Colonic mucosa (tissue), 4 donors: ENCODE data around the gene CCSER1. TPM values are rescaled to one million over a fixed set of nuclear protein-coding genes. Genes with fewer than 3 reads are reported as not detected.
"Not testable (repeated sequence)": the region's sequence is repeated elsewhere in the genome, so short reads cannot be mapped to it uniquely, and the experiment has no call there.

ENCODE experiments used
- DNase-seq: peaks from one replicate; pipeline ENCODE4 v3.0.0-alpha.2; 2020
- H3K27ac ChIP-seq: fragments of 200-600 bp; one replicate; pipeline ENCODE4 v1.8.0; 2021
- H3K27me3 ChIP-seq: fragments of 200-600 bp; one replicate; pipeline ENCODE4 v1.8.0; 2021
- H3K36me3 ChIP-seq: fragments of 200-600 bp; one replicate; pipeline ENCODE4 v1.8.0; 2021
- H3K4me1 ChIP-seq: fragments of 200-600 bp; one replicate; pipeline ENCODE4 v1.8.0; 2021; ENCODE audit warnings: mild to moderate bottlenecking
- H3K4me3 ChIP-seq: fragments of 200-600 bp; one replicate; pipeline ENCODE4 v1.8.0; 2021
- H3K9ac ChIP-seq, 2 donors: one replicate each; pipeline ENCODE4 v1.7.0; 2013; ENCODE audit warnings: control low read depth in 2 of 2, low read depth in 2 of 2, low read length in 2 of 2
- H3K9me3 ChIP-seq: fragments of 200-600 bp; one replicate; pipeline ENCODE4 v1.8.0; 2021
- intact Hi-C: fragments of 100-400 bp; cut with DNase I; formaldehyde crosslinking; loops from one replicate; pipeline ENCODE4 v1.14.1; 2022
- total RNA-seq, 2 donors: library from RNA; stranded (reverse); fragmentation: NEBNext Ultra II Directional in 1 of 2; extraction: Animal tissue kit (Norgen Biotek cat#: 25700) in 1 of 2; gene quantifications; one replicate each; pipeline ENCODE4 v1.2.1, GENCODE V29; 2021
- TF ChIP-seq, protein P1 (sequence below): fragments of 200-600 bp; IDR thresholded peaks from one replicate; pipeline ENCODE4 v1.8.0; 2022; ENCODE audit warnings: antibody characterized with exemption, mild to moderate bottlenecking
- donor health status: healthy.
- donor health status: DM: no; HTN: no; CAD: no.
- donor health status: DM: no; HTN: no; CAD: no.

Gene CCSER1
- total RNA-seq, 2 donors from 2014 or later = 11.2 to 13.4 TPM

- intact Hi-C loops = no loop called here
- TF ChIP-seq, protein P1, sequence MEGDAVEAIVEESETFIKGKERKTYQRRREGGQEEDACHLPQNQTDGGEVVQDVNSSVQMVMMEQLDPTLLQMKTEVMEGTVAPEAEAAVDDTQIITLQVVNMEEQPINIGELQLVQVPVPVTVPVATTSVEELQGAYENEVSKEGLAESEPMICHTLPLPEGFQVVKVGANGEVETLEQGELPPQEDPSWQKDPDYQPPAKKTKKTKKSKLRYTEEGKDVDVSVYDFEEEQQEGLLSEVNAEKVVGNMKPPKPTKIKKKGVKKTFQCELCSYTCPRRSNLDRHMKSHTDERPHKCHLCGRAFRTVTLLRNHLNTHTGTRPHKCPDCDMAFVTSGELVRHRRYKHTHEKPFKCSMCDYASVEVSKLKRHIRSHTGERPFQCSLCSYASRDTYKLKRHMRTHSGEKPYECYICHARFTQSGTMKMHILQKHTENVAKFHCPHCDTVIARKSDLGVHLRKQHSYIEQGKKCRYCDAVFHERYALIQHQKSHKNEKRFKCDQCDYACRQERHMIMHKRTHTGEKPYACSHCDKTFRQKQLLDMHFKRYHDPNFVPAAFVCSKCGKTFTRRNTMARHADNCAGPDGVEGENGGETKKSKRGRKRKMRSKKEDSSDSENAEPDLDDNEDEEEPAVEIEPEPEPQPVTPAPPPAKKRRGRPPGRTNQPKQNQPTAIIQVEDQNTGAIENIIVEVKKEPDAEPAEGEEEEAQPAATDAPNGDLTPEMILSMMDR = no peak
- Histone ChIP-seq H3K36me3 (no peaks in the 10 kb centered on the region), H3K4me3 (no peak overlapping the region), H3K9me3 (no peaks in the 10 kb centered on the region), H3K27ac (no peak overlapping the region), H3K4me1 (no peaks in the 10 kb centered on the region), H3K9ac (no peak overlapping the region), H3K27me3 (no peaks in the 10 kb centered on the region)
- DNase-seq = no peak
Observed at GRCh38 chr4:91369116-91369515, 1241.9 kb downstream of the CCSER1 start.

GRCh38 chr4:91373546-91373945, 1246.4 kb downstream of the CCSER1 start:
- Histone ChIP-seq H3K4me3 (no peak overlapping the region), H3K27ac (no peak overlapping the region), H3K9me3 (no peaks in the 10 kb centered on the region), H3K4me1 (no peaks in the 10 kb centered on the region), H3K27me3 (no peaks in the 10 kb centered on the region), H3K36me3 (no peaks in the 10 kb centered on the region), H3K9ac (no peak overlapping the region)
- TF ChIP-seq, protein P1 = no peak
- DNase-seq = no peak
- intact Hi-C loops = no loop called here

- H3K9ac ChIP-seq, H3K4me3 ChIP-seq, intact Hi-C loops, H3K27me3 ChIP-seq, H3K9me3 ChIP-seq, DNase-seq, H3K27ac ChIP-seq, H3K4me1 ChIP-seq, H3K36me3 ChIP-seq: not testable (repeated sequence)
Observed at GRCh38 chr4:91405431-91405830, 1278.2 kb downstream of the CCSER1 start.

- intact Hi-C loops = no loop called here
- TF ChIP-seq, protein P1 = no peak
Observed at GRCh38 chr4:91422011-91422410, 1294.8 kb downstream of the CCSER1 start.

DNA sequence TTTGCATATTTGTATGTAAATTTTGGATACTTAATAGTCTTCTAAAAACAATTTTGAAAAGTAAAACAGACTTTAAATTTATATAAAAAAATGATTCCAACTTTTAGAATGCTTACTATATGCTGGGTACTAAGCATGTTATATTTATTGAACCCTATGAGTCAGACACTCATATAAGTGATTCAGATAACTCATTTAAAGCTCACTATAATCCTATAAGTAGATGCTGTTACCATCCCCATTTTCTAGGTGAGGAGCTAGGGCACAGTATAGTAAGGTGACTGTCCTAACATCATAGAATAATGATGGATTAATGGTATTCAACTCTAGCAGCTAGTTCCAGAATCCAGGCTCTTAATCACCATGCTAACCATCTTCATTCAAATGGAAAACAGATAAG, 1299.5 kb downstream of the CCSER1 start:
- Histone ChIP-seq H3K4me3 (no peak overlapping the region), H3K36me3 (no peaks in the 10 kb centered on the region), H3K9ac (no peak overlapping the region), H3K9me3 (no peaks in the 10 kb centered on the region), H3K27me3 (no peaks in the 10 kb centered on the region), H3K27ac (no peak overlapping the region), H3K4me1 (no peaks in the 10 kb centered on the region)
- TF ChIP-seq, protein P1 = no peak
- intact Hi-C loops = no loop called here
- no peak for DNase-seq

More at GRCh38 chr4:91422011-91422410, 1294.8 kb downstream of the CCSER1 start:
- Histone ChIP-seq H3K9ac (no peak overlapping the region), H3K27me3 (no peaks in the 10 kb centered on the region), H3K4me3 (no peak overlapping the region), H3K4me1 (no peaks in the 10 kb centered on the region), H3K36me3 (no peaks in the 10 kb centered on the region), H3K27ac (no peak overlapping the region), H3K9me3 (no peaks in the 10 kb centered on the region)
- DNase-seq = no peak

GRCh38 chr4:91427171-91427570, 1300.0 kb downstream of the CCSER1 start:
- no peak for DNase-seq
- intact Hi-C loops = no loop called here
- TF ChIP-seq, protein P1 = no peak
- Histone ChIP-seq H3K36me3 (no peaks in the 10 kb centered on the region), H3K4me1 (no peaks in the 10 kb centered on the region), H3K9ac (no peak overlapping the region), H3K4me3 (no peak overlapping the region), H3K9me3 (no peaks in the 10 kb centered on the region), H3K27ac (no peak overlapping the region), H3K27me3 (no peaks in the 10 kb centered on the region)
